G401.6 (cell line): ENCODE measurements around the gene IQSEC2.

Experiments used
- FAIRE-seq: peaks from 2 replicates; lab custom pipeline; 2012; peaks lifted over from hg19 to GRCh38; lab: Jason Lieb, UNC

The IQSEC2 gene

GRCh38 chrX:53266914-53267313, 14.5 kb downstream of the IQSEC2 start:
- no peak for FAIRE-seq

GRCh38 chrX:53265771-53266574, 15.4 kb downstream of the IQSEC2 start:
- FAIRE-seq = no peak

DNA sequence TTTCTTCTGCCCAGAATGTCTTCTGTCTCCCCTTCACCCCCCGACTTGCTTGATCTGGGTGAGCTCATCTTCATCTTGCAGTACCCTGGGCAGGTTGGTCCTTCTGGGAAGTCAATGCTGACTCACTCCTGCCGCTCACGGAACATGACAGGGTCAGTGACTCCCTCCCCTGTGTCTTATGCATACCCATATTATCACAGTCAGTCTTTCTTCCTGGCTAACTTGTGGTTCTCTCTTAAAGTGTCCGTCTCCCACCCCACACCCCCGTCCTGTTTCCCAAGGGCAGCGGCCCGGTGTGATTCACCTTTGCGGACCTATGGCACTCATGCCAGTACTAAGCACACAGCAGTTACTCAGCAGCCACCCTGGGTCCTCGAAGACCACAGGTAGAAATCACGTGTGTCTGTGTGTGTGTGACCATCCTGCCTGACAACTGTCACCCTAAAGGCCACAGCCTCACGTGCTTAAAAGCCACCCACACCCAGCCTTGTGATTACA, 17.7 kb downstream of the IQSEC2 start:
- no peak for FAIRE-seq

GRCh38 chrX:53262918-53263394, 18.4 kb downstream of the IQSEC2 start:
- FAIRE-seq = no peak

GRCh38 chrX:53262189-53262917, 19.0 kb downstream of the IQSEC2 start:
- FAIRE-seq = no peak

- FAIRE-seq = no peak
Measured at GRCh38 chrX:53261355-53261972, 19.9 kb downstream of the IQSEC2 start.

DNA sequence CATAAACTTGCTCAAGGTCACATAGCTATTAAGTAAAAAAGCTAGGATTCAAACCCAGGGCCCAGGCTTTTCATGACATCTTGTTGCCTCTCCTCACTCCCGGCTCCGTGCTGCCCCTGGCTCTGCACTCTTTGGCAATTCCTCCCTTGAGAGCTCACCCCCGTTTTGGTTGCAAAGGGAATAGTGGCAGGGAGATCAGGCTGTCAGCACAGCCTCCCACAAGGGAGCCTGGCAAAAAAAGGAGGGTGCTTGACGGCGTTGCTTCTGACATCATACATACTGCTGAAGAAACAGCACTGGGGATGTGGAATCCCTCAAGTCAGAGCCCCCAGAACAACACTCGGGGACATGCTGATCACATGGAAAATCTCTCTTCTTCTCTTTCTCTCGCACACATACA, 20.5 kb downstream of the IQSEC2 start:
- no peak for FAIRE-seq

DNA sequence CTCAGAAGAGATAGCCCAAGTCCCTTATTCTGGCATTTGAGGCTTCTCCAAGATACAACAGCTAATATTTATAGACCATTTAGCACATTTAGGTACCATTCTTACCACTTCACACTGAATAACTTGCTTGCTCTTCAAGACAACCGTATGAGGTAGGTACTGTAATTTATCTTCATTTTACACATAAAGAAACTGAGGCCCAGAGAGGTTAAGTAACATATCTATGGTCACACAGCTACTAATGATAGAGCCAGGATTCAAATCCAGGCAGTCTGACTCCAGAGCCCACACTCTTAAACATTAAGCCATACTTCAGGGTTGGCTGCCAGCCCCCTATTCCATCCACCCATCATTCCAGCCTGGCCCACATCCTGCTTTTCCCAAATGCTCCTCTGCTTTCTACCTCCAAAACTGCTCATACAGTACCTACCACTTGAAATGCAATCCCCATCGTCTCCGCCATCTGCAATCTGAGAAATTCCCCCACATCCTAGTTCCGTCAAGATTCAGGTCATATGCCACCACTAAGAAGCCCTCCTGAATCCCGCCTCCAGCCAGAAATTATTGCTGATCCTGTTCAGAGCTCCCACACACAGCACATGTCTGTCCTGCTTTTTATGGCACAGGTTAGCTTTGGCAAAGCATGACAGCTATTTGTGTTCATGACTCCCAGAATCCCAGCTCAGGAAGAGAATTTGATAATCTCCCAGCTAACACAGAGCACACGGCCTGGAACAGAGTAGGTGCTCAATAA, 23.5 kb downstream of the IQSEC2 start:
- no peak for FAIRE-seq

DNA sequence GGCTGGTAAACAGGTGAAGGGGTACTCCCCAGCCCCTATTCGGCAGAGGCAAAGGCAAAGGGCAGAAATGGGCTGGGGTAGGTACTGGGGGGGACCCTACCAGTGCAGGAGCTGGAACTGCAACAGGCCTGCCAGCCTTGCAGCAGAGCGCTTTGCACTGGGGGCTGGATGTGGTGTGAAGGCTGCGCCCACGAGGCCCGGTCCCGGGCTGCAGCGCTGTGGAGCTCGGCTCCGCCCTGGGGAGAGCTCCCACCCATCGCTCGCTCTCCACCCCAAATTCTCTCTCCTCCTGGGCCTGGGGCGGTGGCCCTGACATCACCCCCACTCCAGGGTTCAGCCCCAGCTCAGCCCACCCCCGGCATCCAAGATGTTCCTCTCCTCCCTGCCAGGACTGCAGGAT, 24.2 kb downstream of the IQSEC2 start:
- FAIRE-seq = no peak

GRCh38 chrX:53256446-53257041, 24.8 kb downstream of the IQSEC2 start:
- no peak for FAIRE-seq

DNA sequence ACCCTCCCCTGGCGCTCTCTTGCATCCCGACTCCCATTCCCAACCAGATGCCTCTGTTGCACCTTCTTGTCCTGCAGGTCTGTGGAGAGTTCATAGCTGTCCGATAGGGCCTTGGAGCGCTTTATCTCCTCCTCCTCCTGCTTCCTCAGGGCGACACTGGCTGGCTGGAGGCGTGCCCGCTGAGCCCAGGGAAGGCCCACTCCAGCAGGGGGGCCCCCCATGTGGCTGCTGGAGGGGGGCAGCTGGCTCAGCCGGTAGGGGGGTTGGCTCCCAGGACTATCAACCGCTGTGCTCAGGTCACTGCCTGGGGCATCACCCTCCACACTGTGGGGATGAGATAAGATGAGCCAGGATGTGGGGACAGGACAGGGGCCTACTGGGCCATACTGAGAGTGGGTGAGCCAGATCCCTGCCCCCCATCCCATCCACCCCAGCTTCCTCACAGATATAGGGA, 25.6 kb downstream of the IQSEC2 start:
- FAIRE-seq = no peak

GRCh38 chrX:53254570-53255461, 26.6 kb downstream of the IQSEC2 start:
- FAIRE-seq = no peak

- no peak for FAIRE-seq
Measured at GRCh38 chrX:53253293-53254020, 27.9 kb downstream of the IQSEC2 start.

GRCh38 chrX:53251307-53251706, 30.1 kb downstream of the IQSEC2 start:
- no peak for FAIRE-seq

- no peak for FAIRE-seq
Measured at GRCh38 chrX:53250556-53250955, 30.8 kb downstream of the IQSEC2 start.

DNA sequence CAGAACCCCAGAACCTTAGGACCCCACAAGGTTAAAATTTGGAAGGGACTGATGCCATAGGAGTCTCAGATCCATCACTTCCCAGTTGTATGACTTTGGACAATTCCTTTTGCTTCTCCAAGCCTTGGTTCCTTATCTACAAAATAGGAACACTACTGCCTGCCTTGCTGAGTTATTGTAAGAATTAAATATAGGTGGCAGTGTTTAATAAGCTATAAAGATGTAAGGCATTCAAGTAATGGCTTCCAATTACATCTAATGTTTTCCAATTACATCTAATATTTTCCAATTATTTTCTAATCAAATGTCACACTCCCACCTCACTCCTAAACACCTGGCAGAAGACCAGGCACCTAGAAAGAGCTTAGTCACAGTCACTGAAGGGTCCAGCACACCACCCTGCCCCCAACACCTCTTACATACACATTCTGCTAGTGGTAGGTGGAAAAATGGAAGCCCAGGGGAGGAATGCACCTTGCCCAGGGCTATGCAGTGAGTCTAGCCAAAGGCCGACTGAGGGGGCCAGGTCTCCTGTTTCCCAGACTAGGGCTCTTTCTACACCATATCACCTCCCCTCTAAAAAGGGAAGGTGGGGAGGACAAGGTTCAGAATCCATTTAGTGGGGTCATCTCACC, 31.9 kb downstream of the IQSEC2 start:
- FAIRE-seq = no peak

DNA sequence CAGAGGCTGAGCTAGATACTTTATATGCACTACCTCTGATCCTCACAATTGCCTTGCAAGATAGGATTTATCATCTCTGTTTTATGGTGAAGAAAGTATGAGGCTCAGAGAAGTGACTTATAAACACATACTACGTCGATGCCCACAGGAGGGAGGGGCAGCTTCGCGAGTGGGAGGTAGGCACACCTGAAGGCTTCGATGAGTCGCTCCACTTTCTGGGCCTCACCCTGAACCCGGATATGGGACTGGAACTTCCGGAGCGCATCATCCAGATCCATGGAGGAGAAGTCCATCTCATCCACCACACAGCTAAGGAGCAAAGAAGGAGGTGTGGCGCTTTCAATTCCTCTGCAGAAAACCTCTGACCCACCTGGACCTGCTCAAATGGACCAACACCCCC, 33.5 kb downstream of the IQSEC2 start:
- FAIRE-seq = no peak

- FAIRE-seq = no peak
Measured at GRCh38 chrX:53246231-53246630, 35.2 kb downstream of the IQSEC2 start.

- FAIRE-seq = peak; percentile 53
Measured at GRCh38 chrX:53244610-53245009, 36.8 kb downstream of the IQSEC2 start.
